Liver (tissue), 9 donors: ENCODE measurements around the gene TSEN2. TPM values are rescaled to one million over a fixed set of nuclear protein-coding genes. Genes with fewer than 3 reads are reported as not detected.
"Not testable (repeated sequence)": the region's sequence is repeated elsewhere in the genome, so short reads cannot be mapped to it uniquely, and the experiment has no call there.

Experiments
- DNase-seq: peaks from one replicate; pipeline ENCODE4 v3.0.0-alpha.2; 2017; ENCODE audit warnings: low spot score
- H3K27ac ChIP-seq, 2 donors: one replicate each; pipeline ENCODE4 v1.7.0; 2013; ENCODE audit warnings: inconsistent platforms in 2 of 2, low read length in 2 of 2, control low read depth in 1 of 2, low read depth in 1 of 2, mild to moderate bottlenecking in 1 of 2
- H3K27me3 ChIP-seq, 4 donors: one replicate each; pipeline versions ENCODE4 v1.6.1 to v1.7.0; 2013; ENCODE audit warnings: low read length in 3 of 4, inconsistent platforms in 1 of 4, mild to moderate bottlenecking in 1 of 4, moderate library complexity in 1 of 4; ENCODE audit not compliant: control insufficient read depth in 4 of 4, insufficient read depth in 4 of 4
- H3K36me3 ChIP-seq, 4 donors: one replicate each; pipeline versions ENCODE4 v1.6.1 to v1.7.0; 2013; ENCODE audit warnings: low read length in 3 of 4, mild to moderate bottlenecking in 3 of 4, low read depth in 1 of 4, moderate library complexity in 1 of 4; ENCODE audit not compliant: control insufficient read depth in 4 of 4, insufficient read depth in 3 of 4
- H3K4me1 ChIP-seq, 4 donors: one replicate each; pipeline versions ENCODE4 v1.6.1 to v1.7.0; 2013; ENCODE audit warnings: low read length in 3 of 4, mild to moderate bottlenecking in 3 of 4, moderate library complexity in 1 of 4; ENCODE audit not compliant: control insufficient read depth in 4 of 4, insufficient read depth in 4 of 4
- H3K4me3 ChIP-seq, 3 donors: one replicate each; pipeline versions ENCODE4 v1.6.1 to v1.7.0; 2013; ENCODE audit warnings: low read length in 3 of 3, control low read depth in 1 of 3, low read depth in 1 of 3, mild to moderate bottlenecking in 1 of 3
- H3K9ac ChIP-seq, 2 donors: one replicate each; pipeline ENCODE4 v1.7.0; 2013; ENCODE audit warnings: low read length in 2 of 2, mild to moderate bottlenecking in 2 of 2, moderate library complexity in 2 of 2, control low read depth in 1 of 2, low read depth in 1 of 2
- H3K9me3 ChIP-seq, 4 donors: one replicate each; pipeline versions ENCODE4 v1.6.1 to v1.7.0; 2013; ENCODE audit warnings: low read length in 3 of 4; ENCODE audit not compliant: control insufficient read depth in 4 of 4
- ATF3 ChIP-seq: IDR thresholded peaks from 2 replicates; pipeline ENCODE4 v1.6.1; 2016; ENCODE audit warnings: antibody characterized with exemption
- FOXA1 ChIP-seq: IDR thresholded peaks from 2 replicates; pipeline ENCODE4 v1.6.1; 2016; ENCODE audit warnings: antibody characterized with exemption
- HNF4A ChIP-seq, 2 donors: conservative IDR thresholded peaks; 2 replicates each; pipeline ENCODE4 v1.6.1; 2016; ENCODE audit warnings: antibody characterized with exemption in 2 of 2, mild to moderate bottlenecking in 2 of 2
- HNF4G ChIP-seq: IDR thresholded peaks from 2 replicates; pipeline ENCODE4 v1.6.1; 2016; ENCODE audit warnings: antibody characterized with exemption
- JUND ChIP-seq, 2 donors: IDR thresholded peaks; 2 replicates each; pipeline ENCODE4 v1.6.1; 2016; ENCODE audit warnings: antibody characterized with exemption in 2 of 2
- MAX ChIP-seq: IDR thresholded peaks from 2 replicates; pipeline ENCODE4 v1.6.1; 2016; ENCODE audit warnings: antibody characterized with exemption
- NR2F2 ChIP-seq: IDR thresholded peaks from 2 replicates; pipeline ENCODE4 v1.6.1; 2016; ENCODE audit warnings: antibody characterized with exemption
- RAD21 ChIP-seq, 2 donors: IDR thresholded peaks; 2 replicates each; pipeline ENCODE4 v1.6.1; 2016; ENCODE audit warnings: antibody characterized with exemption in 2 of 2, mild to moderate bottlenecking in 2 of 2
- REST ChIP-seq: IDR thresholded peaks from 2 replicates; pipeline ENCODE4 v1.6.1; 2016; ENCODE audit warnings: antibody characterized with exemption, mild to moderate bottlenecking
- RXRA ChIP-seq, 2 donors: IDR thresholded peaks; 2 replicates each; pipeline ENCODE4 v1.6.1; 2017 to 2018; ENCODE audit warnings: antibody characterized with exemption in 2 of 2, mild to moderate bottlenecking in 1 of 2
- SP1 ChIP-seq: IDR thresholded peaks from 2 replicates; pipeline ENCODE4 v1.6.1; 2018; ENCODE audit warnings: antibody characterized with exemption, mild to moderate bottlenecking
- TAF1 ChIP-seq: conservative IDR thresholded peaks from 2 replicates; pipeline ENCODE4 v1.6.1; 2016; ENCODE audit warnings: antibody characterized with exemption, mild to moderate bottlenecking
- ZBTB33 ChIP-seq: IDR thresholded peaks from 2 replicates; pipeline ENCODE4 v1.6.1; 2016; ENCODE audit warnings: antibody characterized with exemption
- WGBS: extraction: QIAGEN DNeasy Blood & Tissue Kit; methylation state at CpG from one replicate; pipeline ENCODE4 v1.1.7; 2013; 5-methylcytosine and 5-hydroxymethylcytosine counted together
- polyA plus RNA-seq, 2 donors: library from polyadenylated mRNA; stranded (reverse) in 1 of 2; unstranded in 1 of 2; fragments of 200-250 nt in 1 of 2; fragments of >200 nt in 1 of 2; fragmentation: Nextera tagmentation in 1 of 2; extraction: Ambion mirVana in 1 of 2; gene quantifications; one replicate each; pipeline versions ENCODE4 v1.2.1 to v1.2.3, GENCODE V29; 2013 to 2015
- total RNA-seq, 2 donors: library from RNA; depleted of rRNA; stranded (reverse); fragments of >200 nt; gene quantifications; one replicate each; pipeline ENCODE4 v1.2.3, GENCODE V29; 2014
- TF ChIP-seq, protein P1 (sequence below): fragments of 150-350 bp; IDR thresholded peaks from 2 replicates; pipeline ENCODE4 v1.5.1; 2017; ENCODE audit warnings: improper control_type of control experiment, low read depth, low read length; ENCODE audit not compliant: missing input control
- donor health status: healthy.
- donor health status: healthy.
- donor health status: healthy.
- donor health status: healthy.
- donor health status: healthy.

Gene TSEN2
- total and polyA plus RNA-seq, 4 donors: 4.1 to 14.1 (median 6.9) TPM

- no peak for TF ChIP-seq SP1
- no peak for TF ChIP-seq HNF4A (conservative IDR thresholded peaks at IDR 0.05)
- no peak for TF ChIP-seq RXRA (IDR thresholded peaks at IDR 0.05)
- Histone ChIP-seq H3K36me3 (no peaks in the 10 kb centered on the region), H3K27ac (no peak overlapping the region), H3K4me1 (no peaks in the 10 kb centered on the region), H3K27me3 (no peaks in the 10 kb centered on the region), H3K4me3 (no peak overlapping the region), H3K9me3 (no peaks in the 10 kb centered on the region), H3K9ac (no peak overlapping the region)
- 91% methylated on average over 2 of the region's 2 CpGs for WGBS
- DNase-seq: no peak
Observed at GRCh38 chr3:12454816-12455121, 29.5 kb upstream of the TSEN2 start.

DNA sequence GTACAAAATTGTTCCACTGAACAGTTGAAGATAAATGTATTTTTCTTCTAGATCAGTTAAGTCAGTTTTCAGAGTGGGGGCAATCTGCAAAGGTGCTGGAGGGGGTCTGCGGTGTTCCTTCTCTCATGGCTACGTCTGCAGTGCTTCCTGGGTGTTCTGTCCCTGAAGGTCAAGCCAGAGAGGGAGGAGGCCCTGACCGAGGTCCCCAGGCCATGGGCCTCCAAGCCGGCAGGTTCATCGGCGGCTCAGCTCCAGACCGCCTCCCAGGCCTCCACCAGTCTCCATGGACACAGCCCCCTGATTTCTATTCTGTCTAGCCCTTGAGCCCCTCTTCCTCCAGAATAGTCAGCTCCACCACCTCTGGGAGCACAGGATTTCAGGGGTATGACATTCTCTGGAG, 28.5 kb upstream of the TSEN2 start:
- Histone ChIP-seq H3K4me1 (no peaks in the 10 kb centered on the region), H3K27me3 (no peaks in the 10 kb centered on the region), H3K4me3 (no peak overlapping the region), H3K9me3 (no peaks in the 10 kb centered on the region), H3K36me3 (no peaks in the 10 kb centered on the region), H3K9ac (no peak overlapping the region), H3K27ac (no peak overlapping the region)
- TF ChIP-seq FOXA1 (no peak), HNF4G (no peak), JUND (IDR thresholded peaks at IDR 0.05) (no peak), ZBTB33 (no peak), REST (no peak)
- 95% methylated on average over 7 of the region's 7 CpGs for WGBS
- DNase-seq: no peak

DNA sequence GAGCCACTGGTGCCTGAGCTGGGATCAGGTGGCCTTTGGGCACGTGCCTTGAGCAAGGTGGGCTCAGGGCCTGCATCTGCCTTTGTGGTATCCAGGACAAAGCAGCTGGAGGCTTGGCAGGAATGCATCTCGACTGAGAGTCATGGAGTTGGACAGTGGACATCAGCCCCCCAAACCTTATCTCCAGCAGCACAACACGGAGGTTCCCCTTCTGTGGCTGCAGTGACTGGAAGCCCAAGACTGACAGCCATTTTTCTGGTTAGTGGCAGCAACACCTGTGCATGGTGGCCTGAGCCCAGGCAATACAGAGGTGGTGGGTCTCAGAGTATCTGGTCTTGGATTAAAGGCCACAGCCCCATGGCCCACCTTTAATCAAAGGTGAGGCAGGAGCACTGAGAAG, 27.8 kb upstream of the TSEN2 start:
- H3K9me3 ChIP-seq: no peaks in the 10 kb centered on the region
- H3K9ac ChIP-seq: no peak overlapping the region
- no peak for DNase-seq
- no peak overlapping the region for H3K4me3 ChIP-seq
- 86% methylated on average over 3 of the region's 3 CpGs for WGBS
- no peaks in the 10 kb centered on the region for H3K27me3 ChIP-seq
- TF ChIP-seq ATF3 (no peak), TAF1 (no peak), HNF4A (conservative IDR thresholded peaks at IDR 0.05) (no peak), MAX (no peak), HNF4G (no peak), JUND (IDR thresholded peaks at IDR 0.05) (no peak), RAD21 (IDR thresholded peaks at IDR 0.05) (no peak), NR2F2 (no peak)
- TF ChIP-seq, protein P1, sequence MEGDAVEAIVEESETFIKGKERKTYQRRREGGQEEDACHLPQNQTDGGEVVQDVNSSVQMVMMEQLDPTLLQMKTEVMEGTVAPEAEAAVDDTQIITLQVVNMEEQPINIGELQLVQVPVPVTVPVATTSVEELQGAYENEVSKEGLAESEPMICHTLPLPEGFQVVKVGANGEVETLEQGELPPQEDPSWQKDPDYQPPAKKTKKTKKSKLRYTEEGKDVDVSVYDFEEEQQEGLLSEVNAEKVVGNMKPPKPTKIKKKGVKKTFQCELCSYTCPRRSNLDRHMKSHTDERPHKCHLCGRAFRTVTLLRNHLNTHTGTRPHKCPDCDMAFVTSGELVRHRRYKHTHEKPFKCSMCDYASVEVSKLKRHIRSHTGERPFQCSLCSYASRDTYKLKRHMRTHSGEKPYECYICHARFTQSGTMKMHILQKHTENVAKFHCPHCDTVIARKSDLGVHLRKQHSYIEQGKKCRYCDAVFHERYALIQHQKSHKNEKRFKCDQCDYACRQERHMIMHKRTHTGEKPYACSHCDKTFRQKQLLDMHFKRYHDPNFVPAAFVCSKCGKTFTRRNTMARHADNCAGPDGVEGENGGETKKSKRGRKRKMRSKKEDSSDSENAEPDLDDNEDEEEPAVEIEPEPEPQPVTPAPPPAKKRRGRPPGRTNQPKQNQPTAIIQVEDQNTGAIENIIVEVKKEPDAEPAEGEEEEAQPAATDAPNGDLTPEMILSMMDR: no peak
- no peaks in the 10 kb centered on the region for H3K36me3 ChIP-seq
- no peaks in the 10 kb centered on the region for H3K4me1 ChIP-seq
- H3K27ac ChIP-seq: no peak overlapping the region

GRCh38 chr3:12457380-12457779, 26.9 kb upstream of the TSEN2 start:
- not testable (repeated sequence) for H3K4me3 ChIP-seq, H3K4me1 ChIP-seq, H3K9ac ChIP-seq, H3K27me3 ChIP-seq, H3K27ac ChIP-seq, DNase-seq, H3K36me3 ChIP-seq, H3K9me3 ChIP-seq
- 91% methylated on average over 4 of the region's 4 CpGs for WGBS
